ENCODE results near the gene MZF1. TPM values are rescaled to one million over a fixed set of nuclear protein-coding genes. Genes with fewer than 3 reads are reported as not detected.

MZF1 gene
- total RNA-seq, 2 donors from 2014 or later = 6.5 to 11.3 TPM

GRCh38 chr19:58518256-58519086 is 54.7 kb downstream of the MZF1 start:
- peak overlapping the region; percentile 73 to 78 for H3K4me3 ChIP-seq
- H3K27me3 ChIP-seq = no peaks in the 10 kb centered on the region
- peaks cover 0 to 47% of the 10 kb centered on the region in 2 donors for H3K4me1 ChIP-seq
- no peaks in the 10 kb centered on the region for H3K9me3 ChIP-seq
- H3K36me3 ChIP-seq = peaks cover 19% of the 10 kb centered on the region
- H3K27ac ChIP-seq = peak overlapping the region; percentile 92 to 94
- TF ChIP-seq, protein P1, sequence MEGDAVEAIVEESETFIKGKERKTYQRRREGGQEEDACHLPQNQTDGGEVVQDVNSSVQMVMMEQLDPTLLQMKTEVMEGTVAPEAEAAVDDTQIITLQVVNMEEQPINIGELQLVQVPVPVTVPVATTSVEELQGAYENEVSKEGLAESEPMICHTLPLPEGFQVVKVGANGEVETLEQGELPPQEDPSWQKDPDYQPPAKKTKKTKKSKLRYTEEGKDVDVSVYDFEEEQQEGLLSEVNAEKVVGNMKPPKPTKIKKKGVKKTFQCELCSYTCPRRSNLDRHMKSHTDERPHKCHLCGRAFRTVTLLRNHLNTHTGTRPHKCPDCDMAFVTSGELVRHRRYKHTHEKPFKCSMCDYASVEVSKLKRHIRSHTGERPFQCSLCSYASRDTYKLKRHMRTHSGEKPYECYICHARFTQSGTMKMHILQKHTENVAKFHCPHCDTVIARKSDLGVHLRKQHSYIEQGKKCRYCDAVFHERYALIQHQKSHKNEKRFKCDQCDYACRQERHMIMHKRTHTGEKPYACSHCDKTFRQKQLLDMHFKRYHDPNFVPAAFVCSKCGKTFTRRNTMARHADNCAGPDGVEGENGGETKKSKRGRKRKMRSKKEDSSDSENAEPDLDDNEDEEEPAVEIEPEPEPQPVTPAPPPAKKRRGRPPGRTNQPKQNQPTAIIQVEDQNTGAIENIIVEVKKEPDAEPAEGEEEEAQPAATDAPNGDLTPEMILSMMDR (IDR thresholded peaks at IDR 0.05) = peak in 1 of 2 donors; percentile 63
- DNase-seq (ENCODE audit: low spot score) = no peak

DNA sequence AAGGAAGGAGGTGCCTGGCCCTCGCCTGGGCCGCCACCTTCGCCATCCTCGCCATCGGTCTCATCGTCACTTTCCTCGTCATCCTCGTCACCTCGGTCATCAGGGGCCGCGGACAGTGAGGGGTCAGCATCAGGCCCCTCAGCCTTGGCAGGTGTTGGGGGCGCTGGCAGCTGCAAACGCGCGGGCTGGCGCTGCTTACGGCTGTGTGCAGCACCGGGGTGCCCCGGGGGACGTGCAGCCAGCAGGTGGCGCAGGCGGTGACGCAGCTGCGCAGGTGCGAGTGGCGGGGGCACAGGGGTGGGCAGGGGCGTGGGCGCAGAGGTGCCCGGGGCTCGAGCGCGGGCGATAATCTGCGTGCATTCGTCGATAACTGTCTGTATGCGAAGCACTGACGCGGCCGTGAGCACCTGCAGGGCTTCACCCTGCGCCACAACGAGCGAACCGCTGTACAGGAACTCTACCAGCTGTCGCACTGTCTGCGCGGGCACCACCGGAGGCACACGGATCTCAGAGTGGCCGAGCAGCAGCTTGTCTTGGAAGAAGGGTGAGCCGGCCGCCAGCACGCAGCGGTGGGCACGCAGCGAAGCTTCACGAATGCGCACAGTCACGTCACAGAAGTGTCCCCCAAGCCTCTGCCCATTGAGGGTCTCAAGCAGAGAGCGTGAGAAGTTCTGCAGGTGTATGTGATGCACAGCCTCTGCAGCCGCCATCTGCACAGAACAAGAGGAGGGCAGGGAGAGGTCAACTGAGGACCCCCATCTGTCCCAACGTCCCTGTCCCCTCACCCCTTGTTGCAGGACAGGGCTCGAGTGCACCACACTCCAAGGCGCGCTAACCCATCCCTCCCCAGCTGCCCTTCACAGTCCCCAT is 55.9 kb downstream of the MZF1 start:
- H3K4me1 ChIP-seq = peaks cover 0 to 48% of the 10 kb centered on the region in 2 donors
- TF ChIP-seq, protein P1 (IDR thresholded peaks at IDR 0.05) = no peak

DNA sequence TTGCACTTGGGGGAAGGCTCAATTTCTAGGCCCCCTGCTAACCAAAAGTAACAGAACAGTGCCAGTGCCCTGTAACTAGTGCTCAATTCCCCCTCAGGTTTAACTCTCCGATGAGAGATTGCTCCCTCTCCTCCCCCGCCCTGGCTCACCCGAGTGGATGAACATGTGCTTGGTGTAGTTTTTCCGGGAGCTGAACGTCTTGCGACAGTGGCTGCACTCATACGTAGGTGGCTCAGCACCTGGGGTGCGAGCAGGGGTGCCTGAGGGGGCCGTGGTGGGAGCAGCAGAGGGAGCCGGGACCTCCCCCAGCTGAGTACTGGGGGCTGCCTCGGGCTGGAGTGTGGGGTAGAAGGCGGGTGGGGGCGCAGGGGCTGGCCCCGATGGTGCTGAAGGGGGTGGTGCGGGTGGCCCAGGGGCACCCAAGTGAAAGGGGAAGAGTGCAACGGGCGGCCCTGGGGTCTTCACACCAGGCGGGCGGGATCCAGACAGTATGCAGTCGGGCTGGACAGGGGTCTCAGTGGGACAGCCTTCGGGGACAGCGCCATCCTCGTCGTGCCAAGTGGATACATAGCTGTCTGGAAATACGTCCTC is 56.8 kb downstream of the MZF1 start:
- TF ChIP-seq, protein P1 (IDR thresholded peaks at IDR 0.05) = no peak
- H3K27me3 ChIP-seq = no peaks in the 10 kb centered on the region
- H3K4me1 ChIP-seq = peaks cover 0 to 48% of the 10 kb centered on the region in 2 donors
- DNase-seq (ENCODE audit: low spot score) = no peak
- no peak overlapping the region for H3K4me3 ChIP-seq
- peaks cover 19% of the 10 kb centered on the region for H3K36me3 ChIP-seq
- no peak overlapping the region for H3K27ac ChIP-seq
- no peaks in the 10 kb centered on the region for H3K9me3 ChIP-seq

More for the DNA sequence above, 55.9 kb downstream of the MZF1 start:
- H3K4me3 ChIP-seq = no peak overlapping the region
- H3K27ac ChIP-seq = no peak overlapping the region
- no peaks in the 10 kb centered on the region for H3K9me3 ChIP-seq
- no peak for DNase-seq (ENCODE audit: low spot score)
- H3K27me3 ChIP-seq = no peaks in the 10 kb centered on the region
- H3K36me3 ChIP-seq = peaks cover 19% of the 10 kb centered on the region

- H3K27me3 ChIP-seq = no peaks in the 10 kb centered on the region
- H3K9me3 ChIP-seq = no peaks in the 10 kb centered on the region
- TF ChIP-seq, protein P1 (IDR thresholded peaks at IDR 0.05) = no peak
- H3K27ac ChIP-seq = no peak overlapping the region
- peaks cover 0 to 42% of the 10 kb centered on the region in 2 donors for H3K4me1 ChIP-seq
- peaks cover 19% of the 10 kb centered on the region for H3K36me3 ChIP-seq
- no peak for DNase-seq (ENCODE audit: low spot score)
- H3K4me3 ChIP-seq = no peak overlapping the region
Observed at GRCh38 chr19:58515259-58515658, 57.9 kb downstream of the MZF1 start.

GRCh38 chr19:58514564-58515022 is 58.5 kb downstream of the MZF1 start:
- Histone ChIP-seq H3K4me3 (peak overlapping the region in 1 of 2 donors; percentile 51), H3K36me3 (peaks cover 19% of the 10 kb centered on the region), H3K27ac (peak overlapping the region in 1 of 2 donors; percentile 76), H3K9me3 (no peaks in the 10 kb centered on the region), H3K27me3 (no peaks in the 10 kb centered on the region), H3K4me1 (peaks cover 0 to 41% of the 10 kb centered on the region in 2 donors)
- TF ChIP-seq, protein P1 (IDR thresholded peaks at IDR 0.05) = no peak
- no peak for DNase-seq (ENCODE audit: low spot score)

Measured in right atrium auricular region (tissue), 2 donors.